ENCODE results near the gene RERE.

RERE gene

DNA sequence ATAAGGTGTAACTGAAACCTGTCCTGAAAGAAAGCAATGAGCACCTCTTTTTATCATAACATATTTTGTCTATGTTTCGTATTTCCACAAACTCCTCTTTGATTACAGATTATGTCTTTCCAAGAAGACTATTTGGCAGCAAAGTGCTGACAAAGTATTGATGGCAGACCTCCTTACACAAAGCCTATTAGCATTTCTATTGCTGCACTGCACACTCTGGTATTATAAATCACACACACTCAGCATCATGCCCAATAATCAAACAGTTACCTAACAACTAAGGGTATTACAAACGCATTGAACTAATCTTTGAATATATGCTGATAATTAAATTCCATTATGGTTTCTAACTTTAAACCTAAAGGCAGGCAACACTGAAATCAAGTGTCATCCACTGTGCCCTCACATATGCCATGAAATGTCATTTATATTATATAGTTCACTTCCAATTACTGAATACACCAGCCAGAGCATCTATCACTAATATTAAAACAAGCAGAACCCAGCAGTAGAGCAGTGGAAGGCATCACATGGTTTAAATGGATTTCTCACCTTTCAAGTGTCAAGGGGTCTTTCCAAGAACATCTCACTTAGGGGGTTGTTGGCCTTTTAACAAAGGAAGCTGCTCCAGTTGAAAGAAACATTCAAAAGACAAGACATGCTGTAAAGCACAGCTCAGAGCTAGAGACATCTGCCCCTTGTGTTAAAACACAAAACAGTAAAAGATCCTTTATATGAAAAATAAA is 239.1 kb downstream of the RERE start:
- DNase-seq (ENCODE audit: low read depth in 2 of 2): no peak

DNA sequence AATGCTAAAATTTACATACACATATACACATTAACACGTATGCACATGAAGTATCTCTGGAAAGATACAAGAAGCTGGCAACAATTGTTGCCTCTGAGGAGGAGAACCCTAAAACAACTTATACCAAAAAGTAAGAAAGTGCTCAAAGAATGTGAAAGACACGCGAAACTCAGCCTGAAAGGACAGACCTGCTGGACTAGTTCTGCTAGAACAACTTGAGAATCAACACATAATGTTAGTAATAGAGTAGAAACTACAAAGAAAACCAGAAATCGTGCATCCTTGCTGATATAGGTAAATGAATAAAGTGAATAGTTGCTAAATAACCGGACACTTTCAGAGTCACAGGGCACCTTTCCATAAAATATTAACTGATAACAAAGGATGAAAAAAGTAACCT is 242.5 kb downstream of the RERE start:
- DNase-seq (ENCODE audit: low read depth in 2 of 2): no peak

DNA sequence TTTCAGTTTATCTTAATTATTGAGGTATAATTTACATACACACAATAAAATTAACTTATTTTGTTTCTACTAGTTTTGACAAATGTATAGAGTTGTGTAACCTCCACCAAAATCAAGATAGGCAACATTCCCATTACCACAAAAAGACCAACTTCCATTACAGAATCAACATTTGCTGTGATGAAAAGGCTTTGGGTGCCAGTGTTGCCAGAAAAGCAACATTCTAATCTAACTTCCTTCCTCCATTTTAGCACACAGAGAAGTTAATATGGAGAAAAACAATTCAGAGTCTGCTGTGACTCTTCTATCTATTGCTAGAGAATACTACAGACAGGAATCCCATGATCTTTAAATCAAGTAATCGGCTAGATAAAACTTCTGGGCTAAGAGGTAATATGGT is 245.3 kb downstream of the RERE start:
- no peak for DNase-seq (ENCODE audit: low read depth in 2 of 2)

DNA sequence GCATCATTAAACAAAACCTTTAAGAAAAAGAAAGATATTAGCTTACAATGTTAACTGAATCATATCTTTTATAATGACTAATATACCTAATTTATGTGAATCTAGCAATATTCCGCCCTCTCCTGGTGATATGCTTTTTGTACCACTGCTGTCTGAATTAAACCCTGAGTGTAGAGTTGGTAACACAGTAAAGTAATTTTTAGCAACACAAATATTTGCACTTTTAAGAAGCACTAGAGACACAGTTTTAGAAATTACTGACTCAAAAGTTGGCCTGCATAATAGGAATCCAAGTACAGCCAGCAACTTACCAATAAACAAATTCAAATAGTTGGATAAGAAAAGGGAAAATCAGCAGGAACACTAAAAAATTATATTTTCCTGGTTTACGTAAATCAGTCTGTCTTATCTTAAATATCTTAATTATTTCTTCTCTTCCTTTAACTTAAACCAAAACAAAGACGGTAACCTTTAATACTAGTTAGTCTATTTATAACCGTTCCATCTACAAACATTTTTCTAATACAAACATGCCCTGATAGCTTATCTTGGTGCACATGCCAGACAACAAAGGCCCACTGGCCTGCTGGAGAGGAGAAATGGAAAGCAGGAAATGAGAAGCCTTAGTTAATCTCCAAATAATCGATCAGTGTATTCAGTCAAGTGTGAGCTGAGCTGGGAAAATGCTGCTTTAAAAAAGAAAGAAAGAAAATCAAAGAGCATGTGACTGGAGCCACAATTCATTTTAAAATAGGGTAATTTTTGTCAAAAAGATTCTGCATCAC is 246.0 kb downstream of the RERE start:
- DNase-seq (ENCODE audit: low read depth in 2 of 2): peak in 1 of 2 experiments; percentile 12

DNA sequence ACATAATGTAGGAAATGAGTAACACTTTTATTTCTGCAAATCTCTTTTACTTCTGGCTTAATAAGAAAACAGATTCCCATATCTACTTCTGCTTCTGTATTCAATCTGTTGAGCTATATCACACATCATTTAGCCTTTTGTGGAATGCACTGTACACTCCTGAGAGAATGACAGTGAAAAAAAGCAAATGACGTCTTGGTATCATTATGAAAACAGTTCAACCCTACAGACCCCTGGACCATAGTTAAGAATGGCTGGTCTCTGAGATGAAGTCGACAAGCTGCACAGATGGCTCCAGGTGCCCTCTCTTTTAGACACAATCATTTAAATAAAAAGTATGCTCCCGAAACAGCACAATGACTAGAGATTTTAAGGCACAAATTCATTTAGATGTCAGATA is 247.0 kb downstream of the RERE start:
- DNase-seq (ENCODE audit: low read depth in 2 of 2): no peak

DNA sequence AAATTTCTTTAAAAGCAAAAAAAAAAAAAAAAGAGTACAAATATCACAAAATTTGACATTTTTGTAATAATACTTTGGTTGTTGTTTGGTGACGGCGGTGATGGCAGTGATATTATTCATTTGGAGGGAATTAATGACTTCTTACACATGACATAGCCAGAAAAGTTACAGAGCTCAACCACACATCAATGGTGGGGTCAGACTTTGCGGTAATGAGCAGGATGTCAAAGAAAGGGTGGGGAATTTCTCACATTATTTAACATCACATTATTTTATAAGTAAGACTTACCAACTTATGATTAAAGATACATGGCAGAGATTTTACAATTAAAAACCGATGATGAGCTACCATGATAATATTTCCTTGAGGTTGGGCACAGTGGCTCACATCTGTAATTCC is 248.2 kb downstream of the RERE start:
- no peak for DNase-seq (ENCODE audit: low read depth in 2 of 2)

DNA sequence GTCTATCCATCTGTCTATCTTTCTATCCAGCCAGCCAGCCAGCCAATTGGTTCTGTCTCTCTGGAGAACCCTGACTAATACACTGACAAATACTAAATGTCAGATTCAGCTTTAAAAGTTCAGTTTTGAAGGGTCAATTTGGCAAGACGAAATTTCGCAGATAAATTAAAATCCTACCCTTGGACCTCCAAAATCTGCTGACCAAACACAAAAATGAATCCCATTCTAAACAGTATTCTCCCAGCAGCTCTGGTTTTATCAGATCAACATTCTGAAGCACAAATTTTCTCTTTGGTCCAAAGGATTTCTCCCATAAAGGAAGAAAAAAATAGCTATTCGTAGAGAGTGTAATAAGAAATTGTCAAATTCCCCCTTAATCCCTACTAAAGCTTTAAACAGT is 248.6 kb downstream of the RERE start:
- no peak for DNase-seq (ENCODE audit: low read depth in 2 of 2)

DNA sequence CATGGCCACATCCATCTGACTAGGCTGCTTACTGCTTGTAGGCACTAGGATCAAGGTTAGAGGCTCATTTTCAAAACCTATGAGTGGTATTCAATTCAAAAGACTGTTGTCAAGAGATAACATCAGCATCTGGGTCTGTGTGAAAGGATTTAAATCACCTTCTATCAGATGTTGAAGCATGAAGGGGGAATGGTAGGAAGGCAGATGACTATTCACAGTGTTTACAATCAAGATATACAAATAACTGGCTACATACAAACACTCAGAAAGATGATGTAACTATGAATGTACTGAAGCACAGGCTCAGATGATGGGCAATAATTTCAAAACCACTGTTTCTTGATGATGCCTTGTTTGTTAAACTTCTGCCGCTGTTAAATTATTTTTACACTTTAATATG is 250.3 kb downstream of the RERE start:
- no peak for DNase-seq (ENCODE audit: low read depth in 2 of 2)

DNA sequence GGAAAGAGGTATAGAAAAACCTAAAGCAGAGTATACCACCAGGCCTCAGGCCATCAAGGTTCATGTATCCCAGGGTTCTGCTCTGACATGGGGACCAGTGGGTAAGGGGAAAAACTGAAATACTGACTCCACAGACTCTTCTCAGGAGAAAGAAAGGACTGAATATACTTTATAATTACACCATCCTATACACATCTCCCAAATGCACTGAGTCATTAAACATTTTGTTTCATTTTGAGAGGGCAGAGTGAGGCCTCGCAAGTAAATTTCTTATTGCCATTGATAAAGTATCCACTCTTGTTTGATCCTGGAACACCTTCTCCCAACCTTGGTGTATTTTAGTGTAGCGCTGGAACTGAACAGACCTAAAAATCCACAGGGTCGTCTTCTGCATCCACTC is 251.6 kb downstream of the RERE start:
- no peak for DNase-seq (ENCODE audit: low read depth in 2 of 2)

DNA sequence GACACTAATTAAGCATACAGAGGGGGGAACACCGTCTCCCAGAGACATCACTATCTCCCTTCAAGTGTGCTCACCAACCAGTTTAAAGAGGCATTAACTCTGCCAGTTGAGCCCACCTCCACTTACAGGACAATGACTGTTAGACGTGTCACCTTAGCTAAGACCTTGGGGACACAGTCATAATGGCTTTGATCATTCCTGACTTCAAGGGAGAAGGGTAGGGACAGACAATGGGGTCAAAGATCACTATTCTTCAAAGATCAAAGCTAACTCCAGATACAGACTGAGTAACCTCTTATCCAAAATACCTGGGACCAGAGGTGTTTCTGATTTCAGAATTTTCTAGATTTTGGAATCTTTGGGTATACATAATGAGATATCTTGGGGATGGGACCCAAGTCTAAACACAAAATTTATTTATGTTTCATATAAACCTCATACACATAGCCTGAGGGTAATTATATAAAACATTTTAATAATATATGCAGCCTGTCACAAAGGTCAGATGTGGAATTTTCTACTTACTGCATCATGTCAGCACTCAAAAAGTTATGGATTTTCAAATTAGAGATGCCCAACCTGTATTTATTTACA is 253.4 kb downstream of the RERE start:
- no peak for DNase-seq (ENCODE audit: low read depth in 2 of 2)

DNA sequence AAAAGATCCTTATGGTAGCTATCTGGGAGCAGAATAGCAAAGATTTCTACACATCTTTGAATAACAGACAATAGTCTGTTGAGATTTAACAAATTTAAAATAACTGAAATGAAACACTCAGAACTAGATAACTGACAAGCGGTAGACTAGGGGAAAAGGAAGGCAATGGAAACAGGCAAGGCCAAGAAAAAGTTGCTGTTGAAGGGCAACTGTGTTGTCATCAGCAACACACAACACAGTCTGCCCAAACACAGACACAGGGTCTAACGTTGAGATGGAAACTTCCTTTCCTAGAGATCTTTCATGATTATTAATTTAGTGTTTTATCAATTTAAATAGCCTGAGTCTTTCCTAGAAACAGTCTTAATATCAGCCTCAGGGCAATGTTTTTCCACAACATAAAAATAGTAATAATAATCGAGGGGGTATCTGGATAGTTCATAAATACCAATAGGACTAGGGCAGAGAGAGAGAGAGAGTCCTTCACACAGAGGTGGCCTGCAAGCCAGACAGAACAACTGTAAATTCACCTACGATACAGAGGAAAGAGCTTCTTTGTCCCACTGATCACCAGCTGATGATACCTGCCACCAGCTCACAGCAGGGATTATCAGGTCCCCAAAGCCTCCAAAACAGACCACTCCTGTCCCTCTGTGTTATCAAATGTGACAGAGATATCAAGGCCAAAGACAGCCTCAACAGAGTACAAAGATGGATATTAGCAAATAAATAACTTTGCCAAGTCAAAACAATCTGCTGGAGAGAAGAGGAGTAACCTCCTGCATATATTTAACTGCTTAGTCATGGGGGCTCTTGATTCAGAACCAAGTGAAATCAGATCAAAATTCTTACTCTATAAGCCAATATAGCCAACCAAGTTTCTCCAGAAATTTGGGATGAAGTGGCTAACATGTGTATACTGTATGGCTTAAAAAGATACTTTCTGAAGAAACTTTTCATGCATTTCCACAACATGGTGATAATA is 254.3 kb downstream of the RERE start:
- DNase-seq (ENCODE audit: low read depth in 2 of 2): peak in 1 of 2 experiments; percentile 21

DNA sequence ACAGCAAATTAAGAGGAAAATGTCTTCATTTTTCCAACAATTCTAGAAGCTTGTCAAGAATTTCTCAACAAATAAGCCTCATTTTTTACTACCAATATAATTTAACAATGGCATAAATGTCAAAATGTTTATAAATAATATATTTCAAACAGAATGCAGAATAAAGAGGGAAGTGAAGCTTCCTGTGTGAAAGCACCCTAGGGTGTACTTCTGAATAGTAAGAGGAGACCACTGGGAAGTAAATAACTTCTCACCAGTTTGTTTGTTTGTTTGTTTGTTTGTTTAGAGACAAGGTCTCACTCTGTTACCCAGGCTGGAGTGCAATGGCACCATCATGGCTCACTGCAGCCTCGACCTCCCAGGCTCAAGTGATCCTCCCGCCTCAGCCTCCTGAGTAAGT is 255.2 kb downstream of the RERE start:
- no peak for DNase-seq (ENCODE audit: low read depth in 2 of 2)

DNA sequence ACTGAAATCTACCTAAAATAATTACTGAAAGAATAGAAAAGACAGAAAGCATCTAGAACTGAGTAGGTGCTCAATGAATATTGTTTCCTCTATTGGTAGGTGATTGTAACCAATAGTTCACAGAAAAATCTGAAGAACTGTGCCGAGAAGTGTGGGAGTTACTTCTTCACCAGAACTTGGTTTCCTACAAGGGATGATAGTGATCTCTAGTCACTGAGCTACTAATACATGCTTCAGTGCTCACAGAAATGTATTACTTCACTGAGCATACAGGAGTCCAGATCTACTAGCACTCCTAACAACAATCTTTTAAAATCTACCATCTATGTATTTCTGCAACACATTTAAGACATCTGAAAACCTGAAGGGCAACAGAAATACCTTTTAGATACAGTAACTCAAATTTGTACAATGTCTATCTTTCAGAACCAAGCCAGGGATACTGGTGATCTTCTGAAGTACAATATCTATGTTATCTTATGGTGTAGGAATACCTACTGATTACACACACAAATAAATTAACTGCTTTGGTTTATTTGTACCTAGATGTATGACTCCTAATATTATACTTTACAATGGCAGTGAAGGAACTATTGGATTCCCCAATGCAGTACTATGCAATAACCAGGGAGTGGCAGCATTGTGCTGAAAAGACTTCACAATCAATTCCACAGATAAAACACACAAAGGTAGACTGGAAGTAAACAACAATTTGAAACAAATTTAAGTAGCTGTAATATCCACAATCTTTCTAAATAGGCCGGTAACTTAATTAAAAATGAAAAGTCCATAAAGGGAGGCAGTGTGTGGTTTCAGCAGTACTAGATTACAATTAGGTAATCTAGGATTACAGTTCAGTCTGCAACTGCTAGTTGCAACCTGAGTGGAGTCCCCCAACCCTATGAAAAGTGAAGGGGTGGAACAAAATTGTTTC is 256.6 kb downstream of the RERE start:
- peak in 1 of 2 experiments; percentile 10 for DNase-seq (ENCODE audit: low read depth in 2 of 2)

DNA sequence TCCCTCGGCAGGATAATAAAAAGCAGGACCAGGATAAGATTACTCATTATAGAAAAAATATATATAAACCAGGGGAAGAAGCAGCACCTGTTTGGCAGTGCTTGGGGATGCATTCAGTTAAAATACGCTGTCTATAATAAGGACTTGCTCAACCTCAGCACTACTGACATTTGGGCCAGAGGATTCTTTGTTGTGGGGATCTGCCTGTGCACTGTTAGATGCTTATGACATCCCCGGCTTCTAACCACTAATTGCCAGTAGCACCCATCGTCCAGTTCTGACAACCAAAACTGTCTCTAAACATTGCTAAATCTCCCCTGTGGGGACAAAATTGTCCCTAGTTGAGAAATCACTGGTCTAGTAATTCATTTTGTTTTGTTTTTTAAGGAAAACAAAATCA is 257.4 kb downstream of the RERE start:
- no peak for DNase-seq (ENCODE audit: low read depth in 2 of 2)

DNA sequence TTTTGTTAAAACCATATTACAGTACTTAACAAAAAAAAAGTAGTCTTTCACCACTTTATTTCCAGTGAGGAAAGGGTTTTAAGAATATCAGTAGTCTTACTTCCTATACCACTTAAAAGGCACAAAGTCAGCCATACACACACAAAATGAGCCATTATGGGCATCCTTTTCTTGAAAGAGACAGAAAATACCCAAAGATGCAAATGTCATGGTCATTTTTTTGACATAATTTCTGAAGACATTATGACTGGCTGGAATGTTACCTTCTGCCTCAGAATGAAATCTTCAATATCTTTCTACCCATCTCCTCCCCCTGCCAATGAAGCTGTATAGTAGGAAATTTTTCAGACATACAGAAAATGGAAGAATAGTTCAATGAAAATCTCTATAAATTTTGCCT is 261.9 kb downstream of the RERE start:
- DNase-seq (ENCODE audit: low read depth in 2 of 2): no peak

DNA sequence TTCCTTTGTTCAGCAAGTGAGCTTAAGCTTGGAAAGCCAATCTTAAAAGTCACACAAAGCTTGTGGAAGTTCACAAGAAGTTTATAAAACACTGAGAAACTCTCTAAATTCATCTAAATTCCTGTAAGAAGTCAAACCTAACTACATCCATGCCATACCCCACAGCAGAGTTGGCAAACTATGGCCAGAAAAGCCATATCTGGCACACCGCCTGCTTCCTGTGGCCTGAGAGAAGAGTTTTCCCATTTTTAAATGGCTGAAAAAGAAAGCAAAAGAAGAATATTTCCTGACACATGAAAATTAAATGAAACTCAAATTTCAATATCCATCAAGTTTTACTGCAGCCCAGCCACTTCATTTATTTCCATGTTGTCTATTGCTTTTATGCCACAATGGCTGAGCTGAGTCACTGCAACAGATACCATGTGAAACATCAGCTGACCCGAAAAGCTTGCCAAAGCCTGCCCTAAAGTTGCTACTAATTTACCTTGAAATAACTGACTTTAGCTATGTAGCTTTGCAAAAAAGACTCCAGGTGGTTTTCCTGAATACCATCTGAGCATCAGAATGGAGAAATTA is 262.4 kb downstream of the RERE start:
- DNase-seq (ENCODE audit: low read depth in 2 of 2): no peak

DNA sequence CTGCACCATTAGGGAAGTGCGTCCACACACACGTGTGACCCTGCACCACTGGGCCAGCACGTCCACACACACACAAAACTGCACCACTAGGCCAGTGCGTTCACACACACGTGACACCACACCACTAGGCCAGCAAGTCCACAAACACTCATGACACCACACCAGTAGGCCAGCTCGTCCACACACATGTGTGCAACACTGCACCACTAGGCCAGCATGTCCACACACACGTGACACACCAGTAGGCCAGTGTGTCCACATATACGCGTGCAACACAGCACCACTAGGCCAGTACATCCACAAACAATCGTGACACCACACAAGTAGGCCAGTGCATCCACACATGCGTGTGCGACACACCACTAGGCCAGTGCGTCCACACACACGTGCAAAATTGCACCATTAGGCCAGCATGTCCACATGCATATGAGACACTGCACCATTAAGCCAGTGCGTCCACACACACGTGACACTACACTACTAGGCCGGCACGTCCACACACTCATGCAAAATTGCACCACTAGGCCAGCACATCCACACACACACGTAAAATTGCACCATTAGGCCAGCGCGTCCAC is 264.5 kb downstream of the RERE start:
- no peak for DNase-seq (ENCODE audit: low read depth in 2 of 2)

DNA sequence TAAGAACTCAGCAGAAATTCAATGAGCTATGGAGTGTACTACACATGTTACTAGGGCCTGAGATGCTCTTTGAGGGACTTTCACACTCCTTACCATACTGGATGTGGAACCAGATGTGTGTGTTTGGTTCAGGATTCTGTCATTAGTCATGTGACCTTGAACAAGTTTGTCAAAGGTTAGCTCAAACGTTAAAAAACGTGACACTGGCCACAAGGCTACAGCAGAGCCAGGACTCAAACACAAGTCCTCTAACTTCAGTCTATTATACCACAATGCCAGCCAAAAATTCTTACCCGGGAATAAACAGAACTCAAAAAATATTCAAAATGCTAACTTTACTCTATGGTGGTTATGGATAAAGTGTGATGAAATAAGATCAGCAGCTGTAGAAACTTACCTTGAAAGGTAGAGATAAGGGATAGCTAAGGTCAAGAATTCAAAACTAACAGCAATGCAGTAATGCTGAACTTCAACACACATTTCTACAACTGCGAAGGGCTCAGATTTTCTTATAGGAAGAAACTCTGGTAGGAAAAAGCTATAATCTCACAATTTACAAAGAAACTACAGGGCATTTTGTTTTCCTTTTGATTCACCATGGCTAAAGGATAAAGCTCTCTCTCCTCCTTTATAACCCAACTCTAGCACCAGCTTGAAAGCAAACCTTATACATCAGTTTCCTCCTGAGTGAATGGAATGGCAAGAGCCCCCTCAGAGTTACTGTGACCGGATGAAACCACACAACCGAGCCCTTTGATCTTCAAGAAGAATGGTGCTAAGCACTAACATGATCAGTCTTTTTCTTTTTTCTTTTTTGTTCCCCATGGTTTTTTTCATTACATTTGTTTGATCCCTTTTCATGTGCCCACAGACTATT is 265.6 kb downstream of the RERE start:
- DNase-seq (ENCODE audit: low read depth in 2 of 2): no peak

DNA sequence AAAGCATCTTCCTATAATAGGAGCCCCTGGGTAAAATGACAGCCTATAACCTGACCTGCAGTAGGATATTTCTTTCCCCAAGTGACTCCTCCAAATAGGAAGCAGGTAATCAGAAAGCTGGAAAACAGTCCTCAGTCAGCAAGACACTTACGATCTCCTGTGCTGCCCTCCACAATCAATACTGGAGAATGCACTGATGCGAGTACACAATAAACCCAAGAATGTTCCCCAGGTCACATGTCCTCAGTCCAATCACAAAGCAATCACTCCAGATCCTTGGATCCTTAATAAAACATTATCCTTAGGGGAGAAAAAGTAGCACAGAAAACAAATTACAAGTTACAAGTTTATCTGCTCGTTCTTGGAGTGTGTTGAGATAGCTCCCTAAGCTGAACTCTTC is 266.4 kb downstream of the RERE start:
- no peak for DNase-seq (ENCODE audit: low read depth in 2 of 2)
